Ishikawa (cell line): Measurements from ENCODE around the gene MRTFB.

Experiments used
- CEBPB ChIP-seq: IDR thresholded peaks from 2 replicates; pipeline ENCODE4 v1.6.1; 2012
- CREB1 ChIP-seq: IDR thresholded peaks from 2 replicates; pipeline ENCODE4 v1.6.1; 2012; ENCODE audit warnings: low read depth
- EGR1 ChIP-seq: IDR thresholded peaks from 2 replicates; pipeline ENCODE4 v1.6.1; 2012
- EP300 ChIP-seq: IDR thresholded peaks from 2 replicates; pipeline ENCODE4 v1.6.1; 2012; ENCODE audit warnings: borderline replicate concordance
- FOXM1 ChIP-seq: IDR thresholded peaks from 2 replicates; pipeline ENCODE4 v1.6.1; 2012; ENCODE audit warnings: low read depth, borderline replicate concordance
- MAX ChIP-seq: IDR thresholded peaks from 2 replicates; pipeline ENCODE4 v1.6.1; 2012
- NFIC ChIP-seq: IDR thresholded peaks from 2 replicates; pipeline ENCODE4 v1.6.1; 2012
- RAD21 ChIP-seq: IDR thresholded peaks from 2 replicates; pipeline ENCODE4 v1.6.1; 2012; ENCODE audit warnings: low read depth
- REST ChIP-seq: IDR thresholded peaks from 2 replicates; pipeline ENCODE4 v1.6.1; 2012; ENCODE audit warnings: low read depth, mild to moderate bottlenecking
- TAF1 ChIP-seq: IDR thresholded peaks from 2 replicates; pipeline ENCODE4 v1.6.1; 2012; ENCODE audit warnings: low read depth, mild to moderate bottlenecking
- TCF12 ChIP-seq: IDR thresholded peaks from 2 replicates; pipeline ENCODE4 v1.6.1; 2012; ENCODE audit warnings: low read depth
- TEAD4 ChIP-seq: IDR thresholded peaks from 2 replicates; pipeline ENCODE4 v1.6.1; 2012
- YY1 ChIP-seq: IDR thresholded peaks from 2 replicates; pipeline ENCODE4 v1.6.1; 2012; ENCODE audit warnings: low read depth
- ZBTB7A ChIP-seq: IDR thresholded peaks from 2 replicates; pipeline ENCODE4 v1.6.1; 2012; ENCODE audit warnings: low read depth
- TF ChIP-seq, protein P1 (sequence below): IDR thresholded peaks from 2 replicates; pipeline ENCODE4 v1.6.1; 2012

MRTFB gene

GRCh38 chr16:14172200-14172809 lies 101.2 kb downstream of the MRTFB start:
- TF ChIP-seq, protein P1, sequence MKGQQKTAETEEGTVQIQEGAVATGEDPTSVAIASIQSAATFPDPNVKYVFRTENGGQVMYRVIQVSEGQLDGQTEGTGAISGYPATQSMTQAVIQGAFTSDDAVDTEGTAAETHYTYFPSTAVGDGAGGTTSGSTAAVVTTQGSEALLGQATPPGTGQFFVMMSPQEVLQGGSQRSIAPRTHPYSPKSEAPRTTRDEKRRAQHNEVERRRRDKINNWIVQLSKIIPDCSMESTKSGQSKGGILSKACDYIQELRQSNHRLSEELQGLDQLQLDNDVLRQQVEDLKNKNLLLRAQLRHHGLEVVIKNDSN, result no peak
- TF ChIP-seq FOXM1 (no peak), MAX (no peak), EP300 (no peak), TAF1 (no peak), CEBPB (no peak), CREB1 (no peak), TCF12 (no peak), EGR1 (no peak), NFIC (no peak), YY1 (no peak), RAD21 (no peak), ZBTB7A (no peak), TEAD4 (no peak), REST (no peak)

DNA sequence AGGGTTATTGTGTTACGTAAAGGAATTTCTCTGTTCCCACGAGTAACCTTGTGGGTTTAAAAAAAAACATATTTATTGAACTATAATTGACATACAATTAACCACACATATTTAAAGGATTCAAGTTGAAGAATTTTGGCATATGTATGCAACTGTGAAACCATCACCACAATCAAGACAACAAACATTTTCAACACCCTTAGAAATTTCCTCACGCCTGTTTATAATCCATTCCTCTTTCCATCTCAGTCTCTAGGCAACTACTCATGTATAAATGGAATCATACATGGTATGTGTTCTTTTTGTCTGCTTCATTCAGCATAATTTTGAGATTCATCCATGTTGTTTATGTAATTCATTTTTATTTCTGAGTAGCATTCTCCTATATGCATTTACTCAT lies 104.0 kb downstream of the MRTFB start:
- TF ChIP-seq CEBPB, result no peak

DNA sequence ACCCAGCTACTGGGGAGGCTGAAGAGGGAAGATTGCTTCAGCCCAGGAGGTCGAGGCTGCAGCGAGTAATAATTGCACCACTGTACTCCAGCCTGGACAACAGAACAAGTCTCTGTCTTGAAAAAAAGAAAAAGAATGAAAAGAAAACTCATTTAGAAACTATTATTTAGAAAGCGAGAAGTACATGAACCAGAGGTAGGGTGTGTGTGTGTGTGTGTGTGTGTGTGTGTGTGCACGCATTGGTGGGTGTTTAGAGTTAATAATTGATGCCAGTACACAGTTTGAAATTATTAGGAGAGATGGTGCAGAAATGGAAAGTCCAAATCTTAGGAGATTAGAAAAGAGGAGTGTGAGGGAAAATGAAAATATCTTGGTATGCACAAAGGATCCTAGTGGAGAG lies 106.6 kb downstream of the MRTFB start:
- no peak for TF ChIP-seq MAX
- no peak for TF ChIP-seq RAD21
- TF ChIP-seq TEAD4, result no peak
- no peak for TF ChIP-seq TAF1

- TF ChIP-seq TCF12, result no peak
- TF ChIP-seq TEAD4, result no peak
- no peak for TF ChIP-seq REST
- TF ChIP-seq NFIC, result no peak
- no peak for TF ChIP-seq CREB1
- TF ChIP-seq RAD21, result no peak
- no peak for TF ChIP-seq EGR1
- TF ChIP-seq ZBTB7A, result no peak
- TF ChIP-seq CEBPB, result no peak
- no peak for TF ChIP-seq EP300
- no peak for TF ChIP-seq MAX
- TF ChIP-seq, protein P1, result no peak
- TF ChIP-seq YY1, result no peak
- no peak for TF ChIP-seq TAF1
These were observed 108.0 kb downstream of the MRTFB start for GRCh38 chr16:14179116-14179515.

GRCh38 chr16:14180481-14180944 lies 109.4 kb downstream of the MRTFB start:
- no peak for TF ChIP-seq RAD21
- no peak for TF ChIP-seq REST
- TF ChIP-seq, protein P1, result no peak
- TF ChIP-seq NFIC, result no peak
- no peak for TF ChIP-seq CEBPB
- TF ChIP-seq FOXM1, result no peak
- no peak for TF ChIP-seq CREB1
- TF ChIP-seq EGR1, result no peak
- TF ChIP-seq TCF12, result no peak
- no peak for TF ChIP-seq YY1
